GM23338 (cell line): ENCODE results near the gene RSRC1. TPM values are rescaled to one million over a fixed set of nuclear protein-coding genes. Genes with fewer than 3 reads are reported as not detected.

Experiments
- ATAC-seq: fragments of 200-7000 bp; cut with Tn5 transposase; 3 replicates; pipeline ENCODE4 v1.9.1; 2020
- DNase-seq: peaks from one replicate; pipeline ENCODE4 v3.0.0-alpha.2; 2015; ENCODE audit warnings: low spot score
- H2AFZ ChIP-seq: fragments of 200-600 bp; sonication (generic); 2 replicates; pipeline ENCODE4 v1.8.0; 2016; ENCODE audit warnings: antibody characterized with exemption, mild to moderate bottlenecking, moderate library complexity
- H3F3A ChIP-seq: fragments of 200-600 bp; sonication (generic); replicated peaks from 2 replicates; pipeline ENCODE4 v1.8.0; 2017; ENCODE audit warnings: antibody characterized with exemption, mixed run types, low read depth
- H3K27ac ChIP-seq: fragments of 200-600 bp; sonication (generic); 2 replicates; pipeline ENCODE4 v1.6.1; 2016; ENCODE audit warnings: low read depth
- H3K27me3 ChIP-seq: fragments of 200-600 bp; sonication (generic); 2 replicates; pipeline ENCODE4 v1.8.0; 2016; ENCODE audit warnings: mild to moderate bottlenecking, mixed run types, moderate library complexity; ENCODE audit not compliant: insufficient read depth
- H3K36me3 ChIP-seq: fragments of 200-600 bp; sonication (generic); 2 replicates; pipeline ENCODE4 v1.8.0; 2016; ENCODE audit warnings: mild to moderate bottlenecking; ENCODE audit not compliant: insufficient read depth
- H3K4me1 ChIP-seq: fragments of 200-600 bp; sonication (generic); 2 replicates; pipeline ENCODE4 v1.8.0; 2016; ENCODE audit warnings: mild to moderate bottlenecking, moderate library complexity; ENCODE audit not compliant: insufficient read depth
- H3K4me2 ChIP-seq: fragments of 200-600 bp; sonication (generic); 2 replicates; pipeline ENCODE4 v1.7.1; 2017; ENCODE audit warnings: mixed run types
- H3K4me3 ChIP-seq: fragments of 200-600 bp; sonication (generic); 2 replicates; pipeline ENCODE4 v1.6.1; 2016; ENCODE audit warnings: mixed run types
- H3K79me2 ChIP-seq: fragments of 200-600 bp; sonication (generic); replicated peaks from 2 replicates; pipeline ENCODE4 v1.8.0; 2017; ENCODE audit warnings: mild to moderate bottlenecking; ENCODE audit not compliant: insufficient read depth
- H3K9me2 ChIP-seq: fragments of 200-600 bp; sonication (generic); 2 replicates; pipeline ENCODE4 v1.8.0; 2017; ENCODE audit not compliant: insufficient read depth
- H4K20me1 ChIP-seq: fragments of 200-600 bp; sonication (generic); replicated peaks from 2 replicates; pipeline ENCODE4 v1.8.0; 2017; ENCODE audit warnings: mild to moderate bottlenecking; ENCODE audit not compliant: insufficient read depth
- H3K27ac Mint-ChIP-seq: 2 replicates; pipeline ENCODE4 v1.8.0; 2020; ENCODE audit warnings: inconsistent platforms, mild to moderate bottlenecking, moderate library complexity, mixed read lengths
- H3K27me3 Mint-ChIP-seq: 3 replicates; pipeline ENCODE4 v1.8.0; 2022; ENCODE audit warnings: low read depth, mild to moderate bottlenecking, moderate library complexity, mixed read lengths, inconsistent platforms; ENCODE audit not compliant: insufficient read depth, poor library complexity
- H3K36me3 Mint-ChIP-seq: 3 replicates; pipeline ENCODE4 v1.8.0; 2021; ENCODE audit warnings: low read depth, mild to moderate bottlenecking, inconsistent platforms, moderate library complexity, mixed read lengths
- H3K4me1 Mint-ChIP-seq: 3 replicates; pipeline ENCODE4 v1.8.0; 2020; ENCODE audit warnings: mild to moderate bottlenecking, inconsistent platforms, mixed read lengths
- H3K4me3 Mint-ChIP-seq: 3 replicates; pipeline ENCODE4 v1.8.0; 2021; ENCODE audit warnings: moderate library complexity, mild to moderate bottlenecking, inconsistent platforms, mixed read lengths
- H3K9me3 Mint-ChIP-seq: 3 replicates; pipeline ENCODE4 v1.8.0; 2020; ENCODE audit warnings: moderate library complexity, mild to moderate bottlenecking, inconsistent platforms, mixed read lengths
- CREB1 ChIP-seq: fragments of 250-450 bp; sonication (Bioruptor Pico); IDR thresholded peaks from 2 replicates; pipeline ENCODE4 v1.5.0; 2020; ENCODE audit warnings: low read depth, mild to moderate bottlenecking, moderate library complexity
- CTCF ChIP-seq, 2 experiments: fragments of 200-600 bp in 1 of 2; sonication (generic) in 1 of 2; conservative IDR thresholded peaks; 2 replicates each; pipeline versions ENCODE4 v1.5.1 to v1.6.1; 2016 to 2017; ENCODE audit warnings: antibody characterized with exemption in 2 of 2, low read depth in 2 of 2, mild to moderate bottlenecking in 2 of 2, moderate library complexity in 1 of 2
- ETS1 ChIP-seq: IDR thresholded peaks from 2 replicates; pipeline ENCODE4 v1.6.1; 2016; ENCODE audit warnings: antibody characterized with exemption
- EZH2phosphoT487 ChIP-seq: fragments of 200-600 bp; sonication (generic); IDR thresholded peaks from one replicate; pipeline ENCODE4 v1.8.1; 2018; ENCODE audit warnings: antibody characterized with exemption; ENCODE audit not compliant: unreplicated experiment
- NANOG ChIP-seq: IDR thresholded peaks from 2 replicates; pipeline ENCODE4 v1.6.1; 2016; ENCODE audit warnings: antibody characterized with exemption, borderline replicate concordance
- POLR2AphosphoS5 ChIP-seq: IDR thresholded peaks from 2 replicates; pipeline ENCODE4 v1.6.1; 2016; ENCODE audit warnings: antibody characterized with exemption, low read depth
- REST ChIP-seq: IDR thresholded peaks from one replicate; pipeline ENCODE4 v1.6.1; 2018; ENCODE audit warnings: antibody characterized with exemption; ENCODE audit not compliant: unreplicated experiment
- STAT1 ChIP-seq: IDR thresholded peaks from one replicate; pipeline ENCODE4 v1.6.1; 2016; ENCODE audit warnings: antibody characterized with exemption; ENCODE audit not compliant: unreplicated experiment
- ZNF114 ChIP-seq: fragments of 250-450 bp; sonication (Bioruptor Pico); IDR thresholded peaks from 2 replicates; pipeline ENCODE4 v1.5.0; 2020; ENCODE audit warnings: mild to moderate bottlenecking, moderate library complexity
- ZNF331 ChIP-seq: fragments of 250-450 bp; sonication (Bioruptor Pico); IDR thresholded peaks from 2 replicates; pipeline ENCODE4 v1.5.0; 2020; ENCODE audit warnings: low read depth, mild to moderate bottlenecking, moderate library complexity
- polyA plus RNA-seq: library from polyadenylated mRNA; unstranded; fragments of >200 nt; fragmentation: Nextera tagmentation; extraction: Ambion mirVana; gene quantifications from 2 replicates; pipeline ENCODE4 v1.2.1, GENCODE V29; 2016
- total RNA-seq: library from RNA; depleted of rRNA; stranded (reverse); fragments of >200 nt; shearing (Covaris generic); gene quantifications from 2 replicates; pipeline ENCODE4 v1.2.3, GENCODE V29; 2014

Gene RSRC1
- total and polyA plus RNA-seq, 2 experiments from 2014 or later, result 32.5 to 76.8 TPM

GRCh38 chr3:158213461-158213860 is 103.6 kb downstream of the RSRC1 start:
- H3K27me3 ChIP-seq, result no peaks in the 10 kb centered on the region
- no peak overlapping the region for H2AFZ ChIP-seq
- H3K4me3 ChIP-seq, result no peak overlapping the region
- no peaks in the 10 kb centered on the region for H3K4me1 Mint-ChIP-seq
- DNase-seq (no peak), ATAC-seq (no peak)
- H3K9me3 Mint-ChIP-seq, result no peaks in the 10 kb centered on the region
- no peaks in the 10 kb centered on the region for H3K36me3 ChIP-seq
- H3K27ac Mint-ChIP-seq, result no peak overlapping the region
- no peak overlapping the region for H3K4me2 ChIP-seq
- no peaks in the 10 kb centered on the region for H3K79me2 ChIP-seq
- H3K36me3 Mint-ChIP-seq, result no peaks in the 10 kb centered on the region
- no peak overlapping the region for H3K27ac ChIP-seq
- H3K27me3 Mint-ChIP-seq, result no peaks in the 10 kb centered on the region
- no peak for TF ChIP-seq POLR2AphosphoS5
- 0 out of 4 replicates have a peak, but pooled peaks of 1 of the 2 experiments have one; percentile 7 for TF ChIP-seq CTCF (conservative IDR thresholded peaks at IDR 0.05; ENCODE audit: low read depth in 2 of 2)
- no peaks in the 10 kb centered on the region for H3K9me2 ChIP-seq
- no peaks in the 10 kb centered on the region for H3K4me1 ChIP-seq
- H3F3A ChIP-seq, result no peaks in the 10 kb centered on the region
- no peaks in the 10 kb centered on the region for H4K20me1 ChIP-seq
- H3K4me3 Mint-ChIP-seq, result no peak overlapping the region

- H3K27me3 Mint-ChIP-seq, result no peaks in the 10 kb centered on the region
- Histone ChIP-seq H3K4me2 (no peak overlapping the region), H3K79me2 (no peaks in the 10 kb centered on the region), H3K4me1 (no peaks in the 10 kb centered on the region), H4K20me1 (no peaks in the 10 kb centered on the region), H3K9me2 (no peaks in the 10 kb centered on the region), H3K4me3 (no peak overlapping the region), H3F3A (no peaks in the 10 kb centered on the region), H2AFZ (no peak overlapping the region), H3K27ac (no peak overlapping the region), H3K36me3 (no peaks in the 10 kb centered on the region), H3K27me3 (no peaks in the 10 kb centered on the region)
- no peak overlapping the region for H3K27ac Mint-ChIP-seq
- ATAC-seq (no peak), DNase-seq (no peak)
- no peak overlapping the region for H3K4me3 Mint-ChIP-seq
- H3K36me3 Mint-ChIP-seq, result no peaks in the 10 kb centered on the region
- H3K9me3 Mint-ChIP-seq, result no peaks in the 10 kb centered on the region
- H3K4me1 Mint-ChIP-seq, result no peaks in the 10 kb centered on the region
- TF ChIP-seq POLR2AphosphoS5, result no peak
- TF ChIP-seq ZNF114 (CRISPR knock-in tag), result no peak
- no peak for TF ChIP-seq CREB1
- TF ChIP-seq REST, result no peak
- no peak for TF ChIP-seq NANOG
- no peak for TF ChIP-seq ZNF331 (CRISPR knock-in tag)
- TF ChIP-seq ETS1, result no peak
- TF ChIP-seq EZH2phosphoT487, result no peak
- no peak for TF ChIP-seq STAT1
Observed at GRCh38 chr3:158217992-158218391, 108.1 kb downstream of the RSRC1 start.
